ENCODE measurements around the gene ATP2A2.

ATP2A2 gene

GRCh38 chr12:110340706-110341105 lies 59.7 kb downstream of the ATP2A2 start:
- no peak overlapping the region for H3K4me3 ChIP-seq
- no peak for DNase-seq (ENCODE audit: low spot score)
- TF ChIP-seq, protein P1, sequence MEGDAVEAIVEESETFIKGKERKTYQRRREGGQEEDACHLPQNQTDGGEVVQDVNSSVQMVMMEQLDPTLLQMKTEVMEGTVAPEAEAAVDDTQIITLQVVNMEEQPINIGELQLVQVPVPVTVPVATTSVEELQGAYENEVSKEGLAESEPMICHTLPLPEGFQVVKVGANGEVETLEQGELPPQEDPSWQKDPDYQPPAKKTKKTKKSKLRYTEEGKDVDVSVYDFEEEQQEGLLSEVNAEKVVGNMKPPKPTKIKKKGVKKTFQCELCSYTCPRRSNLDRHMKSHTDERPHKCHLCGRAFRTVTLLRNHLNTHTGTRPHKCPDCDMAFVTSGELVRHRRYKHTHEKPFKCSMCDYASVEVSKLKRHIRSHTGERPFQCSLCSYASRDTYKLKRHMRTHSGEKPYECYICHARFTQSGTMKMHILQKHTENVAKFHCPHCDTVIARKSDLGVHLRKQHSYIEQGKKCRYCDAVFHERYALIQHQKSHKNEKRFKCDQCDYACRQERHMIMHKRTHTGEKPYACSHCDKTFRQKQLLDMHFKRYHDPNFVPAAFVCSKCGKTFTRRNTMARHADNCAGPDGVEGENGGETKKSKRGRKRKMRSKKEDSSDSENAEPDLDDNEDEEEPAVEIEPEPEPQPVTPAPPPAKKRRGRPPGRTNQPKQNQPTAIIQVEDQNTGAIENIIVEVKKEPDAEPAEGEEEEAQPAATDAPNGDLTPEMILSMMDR (IDR thresholded peaks at IDR 0.05) = no peak
- no peak overlapping the region for H3K27ac ChIP-seq

DNA sequence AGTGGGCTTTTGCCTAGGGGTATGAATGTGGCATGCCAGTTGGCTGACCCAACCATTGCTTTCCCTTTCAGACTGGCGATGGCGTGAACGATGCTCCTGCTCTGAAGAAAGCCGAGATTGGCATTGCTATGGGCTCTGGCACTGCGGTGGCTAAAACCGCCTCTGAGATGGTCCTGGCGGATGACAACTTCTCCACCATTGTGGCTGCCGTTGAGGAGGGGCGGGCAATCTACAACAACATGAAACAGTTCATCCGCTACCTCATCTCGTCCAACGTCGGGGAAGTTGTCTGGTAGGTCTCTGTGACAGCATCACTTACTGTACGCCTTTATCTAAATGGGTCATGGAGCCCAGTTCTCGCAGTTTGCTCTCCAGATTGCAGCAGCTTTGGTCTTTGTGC lies 61.1 kb downstream of the ATP2A2 start:
- Histone ChIP-seq H3K4me3 (no peak overlapping the region), H3K27ac (no peak overlapping the region)
- DNase-seq (ENCODE audit: low spot score) = no peak
- TF ChIP-seq, protein P1 (IDR thresholded peaks at IDR 0.05) = no peak

- DNase-seq (ENCODE audit: low spot score) = no peak
- Histone ChIP-seq H3K27ac (no peak overlapping the region), H3K4me3 (no peak overlapping the region)
- TF ChIP-seq, protein P1 (IDR thresholded peaks at IDR 0.05) = no peak
Measured at GRCh38 chr12:110343114-110343513, 62.1 kb downstream of the ATP2A2 start.

DNA sequence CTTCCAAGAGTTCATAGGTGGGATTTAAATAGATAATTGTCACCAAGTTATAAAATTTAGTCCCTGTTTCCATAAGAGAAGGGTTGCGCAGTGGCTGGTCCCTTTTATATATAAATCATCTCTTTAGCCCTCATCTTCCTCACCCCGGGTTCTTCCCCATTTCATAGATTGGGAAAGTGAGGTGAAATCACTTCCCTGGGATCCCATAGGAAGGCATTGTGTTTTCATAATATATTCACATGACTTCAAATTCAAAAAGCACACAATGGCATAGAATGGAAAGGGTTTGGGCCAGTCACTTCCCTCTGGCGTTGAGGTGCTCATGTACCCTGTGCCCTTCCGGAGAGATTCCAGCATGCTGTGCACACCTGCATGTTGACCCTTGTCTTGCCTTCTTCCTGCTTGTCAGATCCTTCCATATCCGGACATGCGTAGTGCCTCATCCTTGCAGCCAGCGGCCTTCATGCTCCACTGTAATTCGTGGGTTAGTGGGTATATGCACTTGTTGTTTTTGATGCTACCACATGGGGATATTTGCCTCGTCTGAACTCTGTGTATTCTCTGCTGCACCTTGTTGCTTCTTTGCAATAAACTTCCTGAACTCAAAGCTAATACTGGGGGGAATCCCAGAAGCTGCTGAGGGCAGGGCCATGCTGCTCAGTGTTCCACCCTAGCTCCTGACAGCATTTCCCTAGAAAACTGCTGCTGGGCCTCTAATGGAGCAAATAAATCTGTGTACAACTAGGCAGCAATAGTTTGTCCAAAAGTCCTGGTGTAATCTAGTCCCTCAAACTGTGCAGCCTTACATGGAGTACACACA lies 62.9 kb downstream of the ATP2A2 start:
- no peak overlapping the region for H3K4me3 ChIP-seq
- TF ChIP-seq, protein P1 (IDR thresholded peaks at IDR 0.05) = no peak
- no peak overlapping the region for H3K27ac ChIP-seq
- no peak for DNase-seq (ENCODE audit: low spot score)

DNA sequence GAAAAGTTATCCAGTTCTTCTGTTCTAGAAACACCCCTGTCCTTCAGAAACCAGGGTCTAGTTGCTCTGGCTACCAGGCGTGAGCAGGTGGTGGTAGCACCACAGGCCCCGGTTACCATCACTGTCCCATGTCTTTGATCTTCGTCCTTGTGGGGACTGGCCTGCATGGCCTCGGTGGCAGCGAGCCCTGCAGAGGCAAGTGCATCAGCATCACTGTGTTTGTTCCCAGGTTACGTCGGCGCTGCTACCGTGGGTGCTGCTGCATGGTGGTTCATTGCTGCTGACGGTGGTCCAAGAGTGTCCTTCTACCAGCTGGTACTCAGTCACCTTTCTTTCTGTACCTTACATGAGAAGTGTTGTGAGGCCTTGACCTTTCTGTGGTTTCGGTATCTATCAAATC lies 63.6 kb downstream of the ATP2A2 start:
- TF ChIP-seq, protein P1 (IDR thresholded peaks at IDR 0.05) = no peak
- DNase-seq (ENCODE audit: low spot score) = no peak
- Histone ChIP-seq H3K27ac (peak overlapping the region in 1 of 2 donors; percentile 52), H3K4me3 (no peak overlapping the region)

- H3K4me3 ChIP-seq = no peak overlapping the region
- no peak for DNase-seq (ENCODE audit: low spot score)
- TF ChIP-seq, protein P1 (IDR thresholded peaks at IDR 0.05) = no peak
- peak overlapping the region in 1 of 2 donors; percentile 52 for H3K27ac ChIP-seq
Measured at GRCh38 chr12:110345176-110345661, 64.2 kb downstream of the ATP2A2 start.

DNA sequence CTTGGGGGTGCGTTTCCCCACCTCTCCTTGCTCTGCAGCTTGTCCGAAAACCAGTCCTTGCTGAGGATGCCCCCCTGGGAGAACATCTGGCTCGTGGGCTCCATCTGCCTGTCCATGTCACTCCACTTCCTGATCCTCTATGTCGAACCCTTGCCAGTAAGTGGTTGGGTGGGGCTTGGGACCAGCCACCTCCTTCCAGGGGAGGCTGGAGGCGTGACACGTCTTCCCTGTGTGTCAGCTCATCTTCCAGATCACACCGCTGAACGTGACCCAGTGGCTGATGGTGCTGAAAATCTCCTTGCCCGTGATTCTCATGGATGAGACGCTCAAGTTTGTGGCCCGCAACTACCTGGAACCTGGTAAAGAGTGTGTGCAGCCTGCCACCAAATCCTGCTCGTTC lies 64.9 kb downstream of the ATP2A2 start:
- Histone ChIP-seq H3K27ac (peak overlapping the region in 1 of 2 donors; percentile 17), H3K4me3 (no peak overlapping the region)
- no peak for DNase-seq (ENCODE audit: low spot score)
- TF ChIP-seq, protein P1 (IDR thresholded peaks at IDR 0.05) = no peak
